ENCODE results near the gene CAV1.

Gene CAV1

DNA sequence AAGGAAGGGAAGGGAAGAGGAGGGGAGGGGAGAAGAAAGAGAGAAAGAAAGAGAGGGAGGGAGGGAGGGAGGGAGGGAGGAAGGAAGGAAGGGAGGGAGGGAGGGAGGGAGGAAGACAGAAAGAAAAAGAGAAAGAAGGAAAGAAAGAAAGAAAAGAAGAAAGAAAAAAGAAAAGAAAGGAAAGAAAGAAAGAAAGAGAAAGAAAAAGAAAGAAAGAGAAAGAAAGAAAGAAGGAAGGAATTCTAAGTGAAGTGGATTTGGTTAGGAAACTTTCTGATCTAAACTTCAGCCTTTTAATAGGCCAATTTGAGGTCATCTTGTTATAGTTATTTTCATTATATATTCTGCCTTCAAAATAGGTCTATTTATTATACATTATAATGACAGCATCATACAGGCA is 21.0 kb upstream of the CAV1 start:
- DNase-seq (ENCODE audit: low read depth in 2 of 2) = no peak

DNA sequence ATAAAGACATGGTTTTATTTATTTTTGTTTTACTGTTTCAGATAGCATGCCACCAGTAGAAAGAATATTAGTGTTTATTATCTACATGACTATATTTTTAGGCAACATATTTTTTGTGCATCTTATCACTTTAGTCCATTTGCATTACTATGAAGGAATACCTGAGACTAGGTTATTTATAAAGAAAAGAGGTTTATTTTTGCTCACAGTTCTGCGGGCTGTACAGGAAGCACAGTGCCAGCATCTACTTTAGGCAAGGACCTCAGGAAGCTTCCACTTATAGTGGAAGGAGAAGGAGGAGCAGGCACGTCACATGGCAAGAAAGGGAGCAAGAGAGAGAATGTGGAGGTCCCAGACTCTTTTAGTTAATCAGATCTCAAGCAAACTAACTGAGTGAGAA is 19.6 kb upstream of the CAV1 start:
- no peak for DNase-seq (ENCODE audit: low read depth in 2 of 2)

DNA sequence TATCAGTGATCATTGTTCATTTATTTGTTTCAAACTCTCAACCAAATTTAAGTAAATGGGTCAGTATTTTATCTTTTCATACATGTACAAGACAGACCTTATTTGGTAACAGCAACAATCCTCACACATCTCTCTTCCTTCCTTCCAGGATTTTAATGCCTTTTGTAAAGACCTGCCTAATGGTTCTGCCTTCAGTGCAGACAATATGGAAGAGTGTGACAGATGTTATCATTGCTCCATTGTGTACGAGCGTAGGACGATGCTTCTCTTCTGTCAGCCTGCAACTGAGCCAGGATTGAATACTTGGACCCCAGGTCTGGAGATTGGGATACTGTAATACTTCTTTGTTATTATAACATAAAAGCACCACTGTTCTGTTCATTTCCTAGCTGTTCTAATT is 19.0 kb upstream of the CAV1 start:
- DNase-seq (ENCODE audit: low read depth in 2 of 2) = no peak

DNA sequence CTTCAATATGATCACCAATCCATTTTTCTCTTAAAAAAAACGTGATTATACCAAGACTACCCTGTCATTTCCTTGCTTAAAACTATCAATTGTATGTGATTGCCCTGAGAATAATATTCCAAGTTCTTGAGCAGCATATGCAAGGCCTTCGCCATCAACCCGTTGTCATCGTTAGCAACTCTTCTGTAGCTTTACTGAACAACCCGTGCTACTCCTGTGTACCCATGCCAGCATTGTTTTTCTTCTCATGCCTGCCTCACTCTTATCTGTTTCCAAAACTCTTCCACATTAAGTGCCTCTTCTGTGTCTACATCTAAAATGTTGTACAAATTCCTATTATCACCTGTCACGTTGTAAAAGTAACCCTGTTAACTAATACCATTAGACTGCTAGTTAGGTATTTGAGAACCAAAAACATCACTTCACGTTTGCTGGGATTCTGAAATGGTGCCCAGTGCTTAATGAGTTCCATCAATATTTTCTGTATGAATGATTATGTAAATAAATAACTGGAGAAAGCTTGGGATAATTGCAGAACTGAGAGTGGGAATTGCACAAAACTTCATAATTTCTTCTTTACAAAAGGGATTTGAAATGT is 14.8 kb upstream of the CAV1 start:
- no peak for DNase-seq (ENCODE audit: low read depth in 2 of 2)

DNA sequence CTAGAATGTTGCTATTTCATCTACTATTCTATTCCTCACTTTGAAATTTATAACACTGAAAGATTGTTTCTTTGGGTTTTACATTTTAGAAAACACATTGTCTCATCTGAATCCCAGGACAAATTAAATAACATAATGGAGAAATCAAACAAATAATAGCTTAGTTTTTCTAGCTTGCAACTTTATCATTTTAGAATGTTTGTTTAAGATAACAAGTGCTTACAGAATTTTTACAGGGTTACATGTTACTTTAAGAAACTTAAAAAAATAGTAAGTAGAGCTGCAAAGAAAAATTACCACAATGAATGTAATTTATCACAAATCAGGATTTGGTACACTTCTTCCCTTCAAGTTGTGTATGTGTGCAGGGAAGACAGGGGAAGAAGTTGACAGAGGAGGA is 14.0 kb upstream of the CAV1 start:
- no peak for DNase-seq (ENCODE audit: low read depth in 2 of 2)

DNA sequence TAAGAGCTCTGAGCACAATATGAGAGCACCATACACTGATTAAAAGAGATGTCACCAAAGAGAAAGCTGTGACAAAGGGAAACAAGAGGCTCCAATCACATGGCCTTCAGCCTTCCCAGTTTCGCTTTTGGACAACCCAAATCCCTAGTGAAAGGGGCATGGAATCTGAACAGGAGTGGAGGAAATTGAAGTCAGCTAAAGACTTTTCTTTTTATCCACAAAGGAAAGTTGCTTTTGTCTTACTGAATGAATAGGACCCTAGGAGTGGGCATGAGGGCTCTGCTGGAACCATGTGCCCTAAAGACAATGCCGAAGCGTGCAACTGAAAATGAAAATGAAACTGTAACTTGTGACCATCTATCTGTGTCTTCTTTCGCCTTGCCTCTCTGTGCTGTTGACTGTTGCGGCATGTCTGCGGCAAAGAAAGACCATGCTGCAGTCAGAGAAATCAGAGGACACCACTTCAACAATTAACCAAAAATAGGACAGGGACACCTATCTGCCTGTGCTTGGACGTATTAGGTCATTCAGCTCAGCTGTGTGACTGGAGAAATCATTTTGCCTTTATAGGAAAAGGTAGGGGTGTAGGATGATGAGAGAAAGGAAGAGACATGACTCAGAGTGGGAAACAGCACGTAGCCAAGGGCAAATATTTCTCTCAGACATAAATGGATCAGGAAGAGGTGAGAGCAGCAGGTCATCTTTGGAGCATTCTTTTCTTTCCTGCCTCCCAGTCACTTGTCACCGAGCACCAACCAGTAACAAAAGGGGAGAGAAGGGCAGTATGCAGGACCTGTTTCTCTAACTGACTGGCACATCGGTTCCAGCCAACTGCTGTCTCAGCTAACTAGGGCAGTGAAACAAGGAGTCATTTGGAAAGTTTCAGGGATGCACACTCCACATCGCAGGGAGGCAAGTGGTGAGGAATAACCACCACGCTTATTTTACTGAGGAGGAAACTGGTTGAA is 13.0 kb upstream of the CAV1 start:
- DNase-seq (ENCODE audit: low read depth in 2 of 2) = no peak

DNA sequence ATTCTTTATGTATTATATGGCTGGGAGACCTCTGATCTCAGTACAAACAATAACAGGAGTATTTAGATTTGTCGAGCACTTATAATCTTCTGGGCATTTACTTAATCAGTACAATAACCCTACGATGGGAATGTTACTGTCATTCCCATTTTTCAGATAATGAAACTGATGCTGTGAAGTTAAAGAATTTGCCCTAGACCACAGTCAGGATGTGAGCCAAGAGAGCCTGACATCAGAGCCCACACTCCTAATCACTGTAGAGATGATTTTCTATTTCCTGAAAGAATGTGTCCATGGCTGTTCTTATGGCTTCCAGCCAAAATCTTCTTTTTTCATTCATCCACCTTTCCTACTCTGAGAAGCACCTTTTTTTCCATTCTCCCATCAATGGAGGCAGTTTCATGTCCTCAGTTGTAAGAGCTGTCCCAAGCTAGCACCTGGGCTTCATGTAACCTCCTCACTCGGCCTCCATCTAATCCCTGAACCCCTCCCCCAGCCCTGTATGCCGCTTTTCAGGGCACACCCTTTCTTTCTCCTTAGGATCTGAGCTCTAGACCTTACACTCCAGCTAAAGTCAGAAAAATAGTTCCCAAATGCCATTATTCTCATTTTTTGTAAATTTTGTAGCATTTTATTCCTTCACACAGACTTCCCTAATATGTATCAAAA is 12.2 kb upstream of the CAV1 start:
- DNase-seq (ENCODE audit: low read depth in 2 of 2) = no peak

DNA sequence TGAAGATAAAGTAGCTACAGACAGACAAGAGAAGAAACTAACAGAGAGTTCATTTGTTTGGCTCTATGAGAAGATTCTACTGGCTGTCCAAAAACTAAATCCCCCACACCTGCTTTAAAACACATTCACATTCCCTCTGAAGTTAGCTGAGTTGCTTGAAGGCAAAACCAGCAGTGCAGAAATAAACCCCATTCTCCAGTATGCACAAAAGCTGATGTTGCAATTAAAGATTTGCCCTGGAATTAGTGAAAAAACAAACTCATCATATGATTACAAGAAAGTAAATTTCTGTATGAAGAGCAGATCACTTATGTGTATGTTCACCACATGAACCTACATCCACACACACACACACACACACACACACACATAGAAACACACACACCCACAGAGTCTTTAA is 9.3 kb upstream of the CAV1 start:
- DNase-seq (ENCODE audit: low read depth in 2 of 2) = no peak

DNA sequence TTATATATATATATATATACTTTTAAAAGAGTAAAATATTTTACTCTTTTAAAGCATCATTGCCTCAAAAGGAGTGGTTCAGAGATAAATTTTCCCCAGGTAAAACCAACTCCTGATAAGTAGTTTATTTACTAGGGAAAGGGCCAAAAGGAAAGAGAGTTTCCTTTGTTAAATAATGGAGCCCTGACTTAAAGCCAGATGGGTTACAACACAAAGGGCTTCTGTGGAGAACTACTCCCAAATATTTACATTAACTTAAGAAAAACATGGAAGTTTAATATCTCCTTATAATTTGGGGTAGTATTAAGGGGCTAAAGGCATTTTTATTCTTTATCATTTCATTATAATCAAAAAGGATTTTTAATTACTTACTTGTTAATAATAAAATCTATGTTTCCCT is 8.5 kb upstream of the CAV1 start:
- no peak for DNase-seq (ENCODE audit: low read depth in 2 of 2)

DNA sequence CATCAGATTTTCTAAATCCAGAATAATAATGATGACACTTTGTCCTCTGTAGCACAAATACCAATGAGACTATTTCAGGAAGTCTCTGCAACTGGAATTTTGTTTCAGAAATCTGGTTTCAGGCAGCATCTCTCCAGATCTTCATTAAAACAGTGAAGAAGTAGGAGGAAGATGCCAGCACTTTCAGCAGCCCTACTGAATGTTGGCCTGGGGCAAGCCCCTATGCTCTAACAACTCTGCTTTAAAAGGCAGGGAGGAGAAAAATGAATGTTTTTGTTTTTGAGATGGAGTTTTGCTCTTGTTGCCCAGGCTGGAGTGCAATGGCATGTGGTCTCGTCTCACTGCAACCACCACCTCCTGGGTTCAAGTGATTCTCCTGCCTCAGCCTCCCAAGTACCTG is 7.2 kb upstream of the CAV1 start:
- no peak for DNase-seq (ENCODE audit: low read depth in 2 of 2)

DNA sequence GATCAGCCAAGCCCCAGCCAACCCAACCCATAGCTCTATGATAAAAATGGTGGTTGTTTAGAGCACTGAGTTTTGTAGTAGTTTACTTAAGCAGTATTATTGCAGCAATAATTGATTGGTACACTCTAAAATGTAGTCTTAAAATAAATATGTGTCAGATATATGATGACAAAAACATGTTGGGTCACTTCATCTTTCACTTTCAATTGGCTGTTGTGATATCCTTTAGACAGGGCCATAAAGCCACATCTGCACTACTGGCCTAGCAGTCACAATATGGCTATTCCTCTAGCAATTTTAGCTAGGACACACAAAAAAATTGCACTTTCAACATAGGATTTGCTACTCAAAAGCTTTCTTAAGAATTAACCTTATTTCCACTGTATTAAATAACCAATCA is 5.9 kb upstream of the CAV1 start:
- no peak for DNase-seq (ENCODE audit: low read depth in 2 of 2)

DNA sequence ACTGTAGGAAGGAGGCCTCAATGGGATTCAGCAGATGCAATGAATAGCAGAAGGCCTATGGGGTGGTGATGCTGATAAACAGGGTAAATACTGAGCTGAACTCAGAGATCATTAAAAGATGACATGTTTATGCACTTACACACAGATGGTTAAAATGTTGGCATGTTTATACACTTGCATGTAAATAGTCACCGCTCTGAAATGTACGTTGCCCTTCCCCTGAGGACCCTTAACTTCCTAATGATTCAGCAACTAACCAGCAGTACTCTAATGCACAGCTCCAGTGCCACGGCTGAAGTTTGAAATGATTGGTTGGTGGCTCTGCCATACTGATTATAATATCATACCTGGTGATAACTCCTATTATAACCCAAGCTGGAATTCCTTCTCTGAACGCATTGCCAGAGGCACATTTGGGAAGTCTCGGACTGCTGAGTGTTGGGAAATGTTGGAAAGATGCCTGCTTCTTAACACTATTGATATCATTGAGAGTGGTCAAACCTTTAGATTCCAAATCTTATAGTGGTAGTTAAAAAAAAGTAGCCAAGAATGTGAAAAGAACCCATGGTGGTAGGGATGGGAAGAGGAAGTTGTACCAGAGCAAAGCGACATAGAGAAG is 3.7 kb upstream of the CAV1 start:
- no peak for DNase-seq (ENCODE audit: low read depth in 2 of 2)

DNA sequence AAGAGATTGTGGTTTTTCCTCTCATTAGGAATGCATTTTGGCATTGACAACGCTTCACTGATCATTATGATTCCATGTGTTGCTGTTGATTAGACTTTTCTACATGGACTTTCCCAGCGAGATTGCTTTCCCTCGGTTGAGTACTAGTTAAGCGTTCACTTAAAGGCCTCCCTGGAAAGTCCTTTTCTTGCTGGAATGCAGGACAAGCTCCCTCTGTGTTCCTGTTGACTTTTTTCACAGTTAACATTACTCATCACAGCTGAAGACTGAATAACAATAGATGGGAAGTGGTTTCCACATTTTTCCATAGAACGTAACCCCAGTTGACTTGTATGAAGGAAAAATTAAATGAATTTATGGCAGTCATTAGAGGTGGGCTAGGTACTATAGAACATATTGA is 2.6 kb upstream of the CAV1 start:
- DNase-seq (ENCODE audit: low read depth in 2 of 2) = no peak

DNA sequence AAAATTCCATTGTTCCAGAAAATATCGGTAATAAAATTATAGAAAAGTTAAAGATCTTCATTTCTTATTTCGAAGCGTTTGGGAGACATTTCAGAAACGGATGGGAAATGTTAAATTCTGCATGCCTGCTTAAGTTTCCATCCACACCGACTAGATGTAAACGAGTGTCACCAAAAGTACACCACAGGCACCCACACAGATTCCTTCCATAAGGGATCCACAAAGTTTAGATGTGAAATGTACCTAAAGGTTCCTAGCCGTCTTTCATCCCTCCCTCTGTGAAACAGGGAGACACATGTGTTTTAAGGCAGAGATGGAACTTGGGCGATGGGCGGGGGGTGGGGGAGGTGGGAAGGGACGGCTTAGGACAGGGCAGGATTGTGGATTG is 621 bp upstream of the CAV1 start:
- no peak for DNase-seq (ENCODE audit: low read depth in 2 of 2)

DNA sequence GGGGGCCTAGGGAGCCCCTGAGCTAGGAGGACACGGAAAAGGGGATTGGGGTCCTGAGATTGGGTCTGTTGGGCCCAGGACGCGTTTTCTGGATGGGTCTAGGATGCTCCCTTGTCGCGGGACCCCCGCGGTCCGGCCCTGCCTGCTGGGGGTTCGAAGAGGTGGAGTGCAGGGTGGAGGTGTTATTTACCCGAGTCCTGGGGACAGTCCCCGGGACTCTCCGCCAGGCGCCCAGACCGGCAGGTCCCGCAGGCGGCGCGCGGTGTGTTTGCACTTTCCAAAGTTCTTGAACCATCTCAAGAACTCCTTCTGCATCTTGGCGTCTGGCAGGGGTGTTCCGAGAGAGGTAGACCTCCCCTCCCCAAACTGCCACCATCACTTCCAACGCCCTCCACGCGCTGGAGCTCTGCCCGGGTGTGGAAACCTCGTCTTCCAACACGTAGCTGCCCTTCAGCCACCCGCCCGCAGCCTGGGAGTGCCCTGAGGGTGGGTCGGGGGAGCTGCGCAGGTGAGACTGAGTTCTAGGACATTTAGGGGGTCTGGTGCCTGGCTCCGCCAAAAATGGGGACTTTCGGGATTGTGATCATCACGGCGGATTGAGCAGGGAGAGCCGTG is 569 bp downstream of the CAV1 start:
- DNase-seq (ENCODE audit: low read depth in 2 of 2) = no peak

DNA sequence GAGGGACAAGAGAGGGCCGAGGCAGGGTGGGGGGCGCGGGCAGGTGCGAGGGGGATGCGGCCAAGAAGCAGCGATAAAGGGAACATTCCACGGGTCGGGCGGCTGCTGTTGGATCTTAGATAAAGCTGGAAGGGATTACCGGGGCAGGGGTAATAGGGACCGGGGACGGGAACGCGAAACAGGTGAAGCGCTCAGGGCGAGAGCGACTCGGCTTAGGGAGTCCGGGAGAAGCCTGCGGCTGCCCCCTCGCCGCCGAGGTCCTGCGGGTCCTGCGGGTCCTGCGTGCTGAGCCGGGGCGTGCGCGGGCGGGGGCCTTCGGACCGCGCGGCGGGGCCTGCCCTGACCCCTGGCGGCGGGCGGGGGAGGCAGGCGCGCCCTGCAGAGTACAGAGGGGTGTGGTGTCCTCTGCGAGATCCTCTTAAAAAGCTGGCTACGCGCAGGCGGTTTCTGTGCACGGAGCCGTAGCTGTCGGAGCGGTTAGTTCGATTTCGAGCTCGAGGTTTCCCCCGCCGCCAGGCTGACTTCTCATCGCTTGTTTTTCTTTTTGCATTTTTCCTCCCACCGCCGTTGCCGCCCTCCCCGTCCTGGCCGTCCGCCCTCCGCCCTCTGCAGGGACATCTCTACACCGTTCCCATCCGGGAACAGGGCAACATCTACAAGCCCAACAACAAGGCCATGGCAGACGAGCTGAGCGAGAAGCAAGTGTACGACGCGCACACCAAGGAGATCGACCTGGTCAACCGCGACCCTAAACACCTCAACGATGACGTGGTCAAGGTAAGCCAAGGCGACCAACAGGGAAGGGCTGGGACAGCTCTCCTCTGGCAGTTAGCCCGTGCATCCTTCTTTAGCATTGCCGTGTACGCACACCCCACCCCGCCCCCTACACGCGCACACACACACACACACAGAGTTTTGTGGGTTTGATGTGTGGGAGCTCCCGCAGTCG is 1.4 kb downstream of the CAV1 start:
- DNase-seq (ENCODE audit: low read depth in 2 of 2) = peak; percentile 41 to 51

DNA sequence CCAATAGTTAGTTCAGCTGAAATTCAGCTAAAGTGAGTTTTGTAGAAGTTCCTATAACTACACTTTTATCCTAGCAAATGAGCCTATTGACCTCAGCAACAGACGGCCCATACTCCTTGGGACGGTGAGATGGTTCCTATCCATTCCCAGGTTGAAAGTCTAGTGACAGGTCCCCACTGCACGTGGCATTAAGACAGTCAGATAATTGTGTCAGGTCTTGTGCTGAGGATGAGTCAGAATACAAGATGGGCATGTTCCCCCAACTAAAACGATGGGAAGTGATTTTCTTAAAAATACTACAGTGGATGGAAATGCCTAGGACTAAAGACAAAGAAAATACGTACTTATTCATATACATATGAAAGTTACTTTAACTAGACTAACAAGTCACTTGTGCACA is 2.1 kb downstream of the CAV1 start:
- DNase-seq (ENCODE audit: low read depth in 2 of 2) = no peak

DNA sequence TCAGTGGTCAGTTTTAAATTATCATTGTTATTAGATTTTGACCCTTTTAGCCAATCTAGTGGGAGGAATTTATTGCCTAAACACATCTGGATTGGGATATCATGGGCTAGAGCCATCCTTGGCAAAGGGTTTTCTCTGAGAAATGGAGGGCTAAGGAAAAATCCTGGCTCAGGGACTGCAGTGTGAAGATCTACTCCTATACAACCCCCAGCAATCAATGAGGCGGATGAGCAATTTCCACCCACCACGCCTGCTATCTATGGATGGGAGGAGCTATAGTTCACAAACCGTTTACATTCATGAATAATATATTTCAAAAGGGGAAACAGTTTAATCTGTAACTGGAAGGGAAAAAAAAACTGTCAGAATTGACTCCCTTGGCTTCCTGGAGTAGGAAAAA is 2.7 kb downstream of the CAV1 start:
- DNase-seq (ENCODE audit: low read depth in 2 of 2) = no peak

DNA sequence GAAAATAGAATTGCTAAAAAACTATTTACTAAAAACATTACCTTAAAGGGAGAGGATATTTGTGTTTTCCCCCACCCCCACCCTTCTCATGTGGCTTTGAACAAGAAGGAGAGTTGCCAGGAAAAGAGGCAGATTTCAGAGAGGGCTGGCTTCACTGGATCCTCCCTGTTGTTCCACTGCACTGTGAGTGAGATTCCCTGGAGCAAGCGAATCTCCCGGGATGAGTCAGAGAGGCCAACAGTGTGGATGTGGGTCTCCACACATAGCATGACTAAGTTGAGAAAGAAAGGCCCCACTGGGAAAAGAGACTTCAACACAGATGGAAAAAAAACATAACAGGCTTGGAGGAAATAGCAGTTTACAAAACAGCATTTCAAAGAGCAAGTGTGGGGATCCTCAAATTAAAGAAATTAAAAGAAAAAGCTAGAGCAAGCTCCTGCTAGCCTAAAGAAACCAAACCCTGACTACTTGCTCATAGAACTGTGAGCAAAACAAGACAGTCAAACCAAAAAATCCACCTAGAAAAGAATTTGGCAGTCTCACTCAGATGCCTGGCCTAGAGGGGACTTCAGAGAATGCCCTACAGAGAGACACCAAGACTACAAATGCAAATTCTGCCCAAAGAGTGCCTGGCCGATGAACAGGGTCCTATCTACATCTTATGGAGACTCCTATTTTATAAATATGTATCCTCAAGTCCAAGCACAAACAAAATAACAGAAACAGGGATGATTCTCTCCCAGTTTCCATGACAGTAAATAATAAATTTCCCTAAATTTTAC is 3.4 kb downstream of the CAV1 start:
- no peak for DNase-seq (ENCODE audit: low read depth in 2 of 2)

DNA sequence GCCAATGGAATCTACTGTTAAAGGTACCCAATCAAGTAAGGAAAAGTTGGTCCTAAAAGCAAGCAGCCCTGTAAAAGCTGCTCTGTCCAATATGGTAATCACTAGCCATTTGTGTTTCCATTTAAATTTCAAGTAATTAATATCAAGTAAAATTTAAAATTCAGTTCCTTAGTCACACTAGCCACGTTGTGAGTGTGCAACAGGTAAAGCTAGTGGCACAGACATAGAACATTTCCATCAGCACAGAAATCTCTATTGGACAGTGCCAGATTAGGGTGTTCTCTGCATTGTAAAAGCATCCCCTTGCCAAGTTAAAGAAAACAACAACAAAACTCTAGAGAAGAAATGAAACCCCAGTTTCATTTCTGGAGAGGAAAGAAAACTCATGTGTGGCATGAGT is 4.4 kb downstream of the CAV1 start:
- no peak for DNase-seq (ENCODE audit: low read depth in 2 of 2)
